ENCODE results near the gene NELFA. TPM values are rescaled to one million over a fixed set of nuclear protein-coding genes. Genes with fewer than 3 reads are reported as not detected.
A peak's percentile ranks its signal among the peaks of the same experiment; 100 is the strongest.

NELFA gene
- total RNA-seq, 1 donor from 2014 or later: 22.7 TPM

GRCh38 chr4:1978226-1978625 lies 30.5 kb downstream of the NELFA start:
- no peaks in the 10 kb centered on the region for H3K27me3 ChIP-seq
- no peak overlapping the region for H3K27ac ChIP-seq
- ATAC-seq (no peak), DNase-seq (peak; percentile 52)
- no peaks in the 10 kb centered on the region for H3K9me3 ChIP-seq
- intact Hi-C loops (cut with DNase I): no loop called here
- peaks cover 62% of the 10 kb centered on the region for H3K36me3 ChIP-seq
- H3K4me3 ChIP-seq: no peak overlapping the region
- H3K4me1 ChIP-seq: no peaks in the 10 kb centered on the region
- TF ChIP-seq CTCF (IDR thresholded peaks at IDR 0.05): no peak

GRCh38 chr4:1976416-1977352 lies 32.1 kb downstream of the NELFA start:
- no peaks in the 10 kb centered on the region for H3K27me3 ChIP-seq
- no peak overlapping the region for H3K4me3 ChIP-seq
- TF ChIP-seq CTCF (IDR thresholded peaks at IDR 0.05): no peak
- ATAC-seq: no peak
- no peaks in the 10 kb centered on the region for H3K9me3 ChIP-seq
- intact Hi-C loops (cut with DNase I): no loop called here
- peaks cover 48% of the 10 kb centered on the region for H3K36me3 ChIP-seq
- no peaks in the 10 kb centered on the region for H3K4me1 ChIP-seq
- no peak overlapping the region for H3K27ac ChIP-seq
- peak; percentile 64 for DNase-seq

- DNase-seq (peak; percentile 65), ATAC-seq (no peak)
- Histone ChIP-seq H3K27ac (no peak overlapping the region), H3K27me3 (no peaks in the 10 kb centered on the region), H3K36me3 (peaks cover 40% of the 10 kb centered on the region), H3K9me3 (no peaks in the 10 kb centered on the region), H3K4me3 (no peak overlapping the region), H3K4me1 (no peaks in the 10 kb centered on the region)
- intact Hi-C loops (cut with DNase I): no loop called here
- TF ChIP-seq CTCF (IDR thresholded peaks at IDR 0.05): no peak
Measured at GRCh38 chr4:1975880-1976279, 32.9 kb downstream of the NELFA start.

- Histone ChIP-seq H3K9me3 (no peaks in the 10 kb centered on the region), H3K4me1 (no peaks in the 10 kb centered on the region), H3K27me3 (no peaks in the 10 kb centered on the region), H3K4me3 (no peak overlapping the region), H3K27ac (no peak overlapping the region), H3K36me3 (peaks cover 36% of the 10 kb centered on the region)
- intact Hi-C loops (cut with DNase I): no loop called here
- DNase-seq (peak; percentile 74), ATAC-seq (peak; percentile 83)
- no peak for TF ChIP-seq CTCF (IDR thresholded peaks at IDR 0.05)
Measured at GRCh38 chr4:1975391-1975801, 33.4 kb downstream of the NELFA start.

GRCh38 chr4:1974840-1975239 lies 33.9 kb downstream of the NELFA start:
- Histone ChIP-seq H3K4me3 (no peak overlapping the region), H3K9me3 (no peaks in the 10 kb centered on the region), H3K27me3 (no peaks in the 10 kb centered on the region), H3K36me3 (peaks cover 35% of the 10 kb centered on the region), H3K4me1 (no peaks in the 10 kb centered on the region), H3K27ac (no peak overlapping the region)
- intact Hi-C loops (cut with DNase I): no loop called here
- TF ChIP-seq CTCF (IDR thresholded peaks at IDR 0.05): no peak
- ATAC-seq: no peak
- peak; percentile 27 for DNase-seq

Measured in upper lobe of right lung (tissue), 1 donor.